Transverse colon (tissue), 3 donors: ENCODE measurements around the gene COL23A1.

Source experiments
- EP300 ChIP-seq: sonication (generic); formaldehyde crosslinking; IDR thresholded peaks from one replicate; pipeline ENCODE4 v1.6.1; 2017; ENCODE audit warnings: antibody characterized with exemption, low read depth
- POLR2A ChIP-seq: fragments of 450-650 bp; IDR thresholded peaks from one replicate; pipeline ENCODE4 v1.6.1; 2016; ENCODE audit warnings: antibody characterized with exemption, mild to moderate bottlenecking, moderate library complexity
- TF ChIP-seq, protein P1 (sequence below), 5 experiments: fragments of 200-600 bp in 3 of 5; fragments of 450-650 bp in 2 of 5; sonication (generic) in 3 of 5; IDR thresholded peaks; 1 replicate in 2 of 5; 2 replicates in 3 of 5; pipeline ENCODE4 v1.5.1; 2016 to 2017; ENCODE audit warnings: antibody characterized with exemption in 5 of 5, inconsistent platforms in 3 of 5, mild to moderate bottlenecking in 2 of 5, moderate library complexity in 1 of 5

DNA sequence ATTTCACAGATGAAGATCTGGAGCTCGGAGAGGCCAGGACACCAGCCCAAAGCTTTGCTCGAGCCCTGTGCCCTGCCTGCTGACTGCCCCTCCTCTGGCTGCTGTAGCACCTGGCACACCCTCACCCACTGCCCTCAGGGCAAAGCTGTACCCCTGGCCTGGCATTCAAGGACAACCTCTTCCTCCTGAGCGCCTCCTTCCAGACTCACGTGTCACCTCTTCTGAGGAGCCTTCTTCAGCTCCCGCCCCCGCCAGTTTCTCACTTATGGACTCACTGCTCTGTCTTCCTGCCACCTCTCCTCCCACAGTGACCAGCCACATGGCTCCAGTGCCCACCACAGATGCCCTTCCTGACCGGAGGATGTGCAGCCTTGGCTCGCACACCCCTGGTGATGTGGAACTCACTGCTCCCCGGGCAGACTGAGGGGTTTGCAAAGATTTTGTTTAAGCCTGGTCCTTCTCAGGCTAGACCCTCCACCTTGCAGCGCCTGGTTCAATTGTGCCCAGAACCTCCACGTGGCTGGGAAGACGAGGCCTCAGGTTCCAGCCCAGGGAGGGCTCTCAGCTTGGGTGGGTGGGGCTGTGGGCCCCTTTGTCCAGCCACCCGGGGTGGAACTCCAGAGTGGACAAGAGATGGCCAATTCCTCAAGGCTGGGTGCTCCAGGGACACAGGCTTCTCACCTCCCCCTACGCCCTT, 311.0 kb downstream of the COL23A1 start:
- TF ChIP-seq POLR2A, result no peak
- TF ChIP-seq, protein P1, sequence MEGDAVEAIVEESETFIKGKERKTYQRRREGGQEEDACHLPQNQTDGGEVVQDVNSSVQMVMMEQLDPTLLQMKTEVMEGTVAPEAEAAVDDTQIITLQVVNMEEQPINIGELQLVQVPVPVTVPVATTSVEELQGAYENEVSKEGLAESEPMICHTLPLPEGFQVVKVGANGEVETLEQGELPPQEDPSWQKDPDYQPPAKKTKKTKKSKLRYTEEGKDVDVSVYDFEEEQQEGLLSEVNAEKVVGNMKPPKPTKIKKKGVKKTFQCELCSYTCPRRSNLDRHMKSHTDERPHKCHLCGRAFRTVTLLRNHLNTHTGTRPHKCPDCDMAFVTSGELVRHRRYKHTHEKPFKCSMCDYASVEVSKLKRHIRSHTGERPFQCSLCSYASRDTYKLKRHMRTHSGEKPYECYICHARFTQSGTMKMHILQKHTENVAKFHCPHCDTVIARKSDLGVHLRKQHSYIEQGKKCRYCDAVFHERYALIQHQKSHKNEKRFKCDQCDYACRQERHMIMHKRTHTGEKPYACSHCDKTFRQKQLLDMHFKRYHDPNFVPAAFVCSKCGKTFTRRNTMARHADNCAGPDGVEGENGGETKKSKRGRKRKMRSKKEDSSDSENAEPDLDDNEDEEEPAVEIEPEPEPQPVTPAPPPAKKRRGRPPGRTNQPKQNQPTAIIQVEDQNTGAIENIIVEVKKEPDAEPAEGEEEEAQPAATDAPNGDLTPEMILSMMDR (IDR thresholded peaks at IDR 0.05), result no peak
- no peak for TF ChIP-seq EP300
